Measurements from ENCODE around the gene CLCA2. TPM values are rescaled to one million over a fixed set of nuclear protein-coding genes. Genes with fewer than 3 reads are reported as not detected.

The CLCA2 gene
- total RNA-seq, 1 experiment from 2014 or later = not detected

- H3K4me1 ChIP-seq (ENCODE audit: insufficient read depth, low read length) = peaks cover 2% of the 10 kb centered on the region; the same call in 1 of the 2 replicates
- no peak for TF ChIP-seq CTCF (conservative IDR thresholded peaks at IDR 0.05)
- Mint-ChIP-seq H3K27me3 (ENCODE audit: low read depth) (no peaks in the 10 kb centered on the region), H3K4me1 (peaks cover 27 to 42% of the 10 kb centered on the region in 2 experiments), H3K27ac (no peak overlapping the region), H3K9me3 (peaks cover 0 to under 1% of the 10 kb centered on the region in 2 experiments; a peak in 2 of 5 replicates), H3K36me3 (ENCODE audit: insufficient read depth in 1 of 3, low read depth in 3 of 3) (no peaks in the 10 kb centered on the region; a peak in 1 of 7 replicates), H3K4me3 (no peak overlapping the region)
- no peak overlapping the region for H2BK20ac ChIP-seq (ENCODE audit: low read depth, low read length, poor library complexity, severe bottlenecking)
- H3T11ph ChIP-seq (ENCODE audit: low read length) = no peak overlapping the region
- no peak overlapping the region for H3K4me2 ChIP-seq (ENCODE audit: insufficient read depth, insufficient read length, low read length)
- H2BK5ac ChIP-seq (ENCODE audit: insufficient read length, low read length) = no peak overlapping the region
- no peak overlapping the region for H3K23ac ChIP-seq (ENCODE audit: insufficient read length, low read depth, low read length)
- peaks cover 9% of the 10 kb centered on the region for H3K23me2 ChIP-seq (ENCODE audit: insufficient read length, low read depth, low read length, poor library complexity, severe bottlenecking)
- H3K56ac ChIP-seq (ENCODE audit: insufficient read length, low read depth, low read length) = no peak overlapping the region
- no peak overlapping the region for H4K5ac ChIP-seq (ENCODE audit: insufficient read length, low read depth, low read length)
- no peak overlapping the region for H2BK12ac ChIP-seq (ENCODE audit: insufficient read length, low read depth, low read length)
- WGBS (ENCODE audit: extremely low coverage, insufficient read length, low lambda C conversion rate) = no CpG with 5 or more reads among the region's 4 CpGs
- no peak overlapping the region for H4K91ac ChIP-seq (ENCODE audit: insufficient read length, low read depth, low read length)
- no peak overlapping the region for H2BK120ac ChIP-seq (ENCODE audit: low read depth, low read length, poor library complexity, severe bottlenecking)
- H3K79me1 ChIP-seq (ENCODE audit: insufficient read depth, low read depth, low read length, poor library complexity, severe bottlenecking) = no peaks in the 10 kb centered on the region
- H3K18ac ChIP-seq (ENCODE audit: insufficient read length, low read depth, low read length) = no peak overlapping the region
- no peak overlapping the region for H4K8ac ChIP-seq (replicated peaks; ENCODE audit: insufficient read length, low read depth, low read length)
- H3K27ac ChIP-seq (ENCODE audit: insufficient read length, low read depth, low read length) = no peak overlapping the region
- no peak overlapping the region for H3K4ac ChIP-seq (ENCODE audit: low read depth, low read length)
- H4K20me1 ChIP-seq (ENCODE audit: control insufficient read depth, insufficient read depth, insufficient read length) = peaks cover 2% of the 10 kb centered on the region
- H2AFZ ChIP-seq (ENCODE audit: low read length) = no peak overlapping the region
- no peak for DNase-seq
- H3K14ac ChIP-seq (ENCODE audit: insufficient read depth, low read length) = no peak overlapping the region
- H2AK5ac ChIP-seq (ENCODE audit: insufficient read length, low read length) = no peak overlapping the region
- no peaks in the 10 kb centered on the region for H3K27me3 ChIP-seq (ENCODE audit: insufficient read depth, low read length)
- no peaks in the 10 kb centered on the region for H3K9me3 ChIP-seq (ENCODE audit: control insufficient read depth, low read depth, low read length)
- H3K9ac ChIP-seq (ENCODE audit: extremely low read depth, insufficient read length, low read length) = no peak overlapping the region
- H3K79me2 ChIP-seq (ENCODE audit: insufficient read depth, low read length) = no peaks in the 10 kb centered on the region
- H2BK15ac ChIP-seq (ENCODE audit: low read depth, low read length) = no peak overlapping the region
These were observed 81.6 kb downstream of the CLCA2 start for GRCh38 chr1:86505564-86505902.

Other genes with a start within 250 kb of the CLCA2 start
- gene ODF2L, start 27.8 kb upstream of the CLCA2 start, total RNA-seq (2021) = 21.5 and 27.3 TPM in 2 replicates
- not detected in 2 replicates for gene CLCA1, start 44.8 kb downstream of the CLCA2 start, total RNA-seq (2021)
- gene CLCA4, start 122.9 kb downstream of the CLCA2 start, total RNA-seq (2021) = not detected in 2 replicates

All from H9 (cell line).